Renal cortical epithelial cell (primary cell): ENCODE data around the gene ITM2C. TPM values are rescaled to one million over a fixed set of nuclear protein-coding genes. Genes with fewer than 3 reads are reported as not detected.

Experiments
- DNase-seq: peaks from one replicate; pipeline ENCODE4 v3.0.0-alpha.2; 2011; ENCODE audit warnings: low read depth
- total RNA-seq: library from RNA; depleted of rRNA; stranded (reverse); fragments of >200 nt; gene quantifications from 2 replicates; pipeline ENCODE4 v1.2.3, GENCODE V29; 2014

The ITM2C gene
- total RNA-seq, 1 donor from 2014 or later, result 85.7 TPM

DNA sequence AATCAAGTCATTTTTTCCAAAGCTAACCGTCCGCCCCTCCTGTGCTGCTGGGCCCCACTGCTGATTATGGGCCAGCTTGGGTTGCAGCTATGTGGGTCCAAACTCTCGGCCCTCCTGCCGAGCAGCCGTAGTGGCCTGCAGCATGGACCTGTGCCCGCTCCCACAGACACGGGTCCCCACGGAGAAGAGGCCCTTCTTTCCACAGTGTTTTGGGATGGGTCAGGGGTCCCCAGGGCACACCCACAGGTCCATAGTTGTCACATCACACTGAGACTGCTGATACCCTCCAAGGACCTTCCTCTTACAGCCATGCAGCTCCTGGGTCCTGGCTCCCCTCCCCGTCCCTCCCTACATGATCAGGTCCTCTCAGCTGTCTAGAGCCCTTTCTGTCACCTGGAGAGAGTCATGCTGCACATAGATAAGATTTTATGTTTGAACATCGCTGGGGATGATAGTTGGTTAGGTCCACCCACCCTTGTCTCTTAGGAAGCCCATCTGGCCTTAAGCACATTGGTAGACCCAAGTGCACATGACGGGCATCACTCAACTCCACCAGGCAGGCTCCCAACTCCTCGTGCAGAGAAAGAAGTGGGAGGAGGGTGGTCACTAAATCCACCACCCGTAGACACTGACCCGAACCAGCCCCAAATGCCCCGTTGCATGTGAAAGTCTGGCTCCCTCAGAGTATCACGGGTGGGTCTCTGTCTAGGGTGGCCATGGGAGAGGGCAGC, 42.8 kb downstream of the ITM2C start:
- DNase-seq, result no peak

- DNase-seq, result no peak
Measured at GRCh38 chr2:230908092-230908594, 43.4 kb downstream of the ITM2C start.

GRCh38 chr2:230908595-230909191, 44.0 kb downstream of the ITM2C start:
- peak; percentile 96 for DNase-seq

- DNase-seq, result no peak
Measured at GRCh38 chr2:230909841-230910545, 45.3 kb downstream of the ITM2C start.

GRCh38 chr2:230910546-230911177, 45.9 kb downstream of the ITM2C start:
- DNase-seq, result no peak

- DNase-seq, result no peak
Measured at GRCh38 chr2:230912046-230912445, 47.3 kb downstream of the ITM2C start.

DNA sequence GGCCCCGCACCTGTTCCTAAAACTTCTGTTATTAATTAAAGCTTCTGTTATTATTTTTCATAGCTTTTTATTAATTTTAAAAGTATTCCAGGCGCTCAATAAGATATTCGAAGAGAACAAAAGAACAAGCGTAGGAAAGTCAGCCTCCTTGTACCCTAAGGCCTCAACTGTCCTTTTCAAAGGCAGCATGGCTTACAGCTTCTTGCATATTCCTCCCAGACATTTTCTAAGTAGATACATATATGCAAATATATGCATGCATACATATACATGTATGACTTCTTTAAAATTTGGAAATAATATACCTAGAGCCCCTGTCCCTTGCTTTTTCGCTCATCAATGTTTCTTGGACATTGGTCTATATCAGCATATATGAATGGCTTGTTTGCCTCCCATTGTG, 48.0 kb downstream of the ITM2C start:
- DNase-seq, result no peak

DNA sequence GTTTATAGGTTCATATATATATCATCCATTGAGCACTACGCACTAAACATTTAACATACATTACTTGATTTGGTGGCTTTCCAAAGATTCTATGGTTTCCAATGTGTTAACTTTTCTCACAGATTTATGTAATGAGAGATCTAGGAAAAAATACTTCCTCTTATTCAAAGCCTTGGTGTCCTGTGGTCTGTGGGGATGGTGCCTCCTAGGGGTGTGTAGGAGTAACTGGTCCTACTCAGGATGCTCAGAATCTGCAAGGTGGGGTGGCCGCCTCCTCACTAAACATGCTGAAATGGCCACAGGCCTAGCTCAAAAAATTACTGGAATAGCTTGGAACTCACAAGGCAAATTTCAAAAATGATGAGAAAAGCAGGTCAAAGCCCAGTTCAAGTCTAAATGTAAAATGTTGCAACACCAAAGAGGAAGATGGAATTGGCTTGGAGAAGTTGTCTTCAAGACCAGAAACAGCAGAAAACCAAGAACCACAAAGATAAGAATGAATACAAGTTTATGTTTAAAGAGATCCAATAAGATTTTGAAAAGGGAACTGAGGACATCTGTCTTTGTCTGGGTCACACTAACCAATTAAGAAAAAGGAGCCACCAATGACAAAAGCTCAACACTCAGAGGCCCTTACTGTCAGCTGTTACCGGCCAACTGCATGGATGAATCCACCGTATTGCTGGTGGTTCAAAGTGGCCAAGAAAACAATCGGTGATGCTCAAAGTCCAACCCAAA, 48.8 kb downstream of the ITM2C start:
- DNase-seq, result peak; percentile 43

DNA sequence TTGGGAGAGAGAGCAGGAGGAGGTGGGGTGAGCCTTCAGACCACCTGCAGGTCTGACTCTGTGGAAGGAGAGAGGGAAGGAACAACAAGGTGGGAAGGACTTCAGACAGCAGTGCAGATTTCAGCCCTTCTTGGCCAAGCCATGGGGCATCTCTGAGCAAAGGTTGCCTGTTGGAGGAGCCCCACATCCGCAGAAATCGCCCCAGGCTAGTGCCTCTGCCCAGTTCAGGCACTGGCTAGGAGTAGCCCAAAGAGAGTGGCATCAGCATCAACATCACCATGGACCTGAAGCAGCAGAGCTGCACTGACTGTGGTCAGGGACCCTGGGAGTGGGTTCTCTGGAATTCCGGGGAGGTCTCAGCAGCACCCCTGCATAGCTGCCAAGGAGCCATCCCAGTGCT, 50.1 kb downstream of the ITM2C start:
- no peak for DNase-seq

GRCh38 chr2:230915319-230915718, 50.6 kb downstream of the ITM2C start:
- DNase-seq, result no peak

GRCh38 chr2:230916218-230916617, 51.5 kb downstream of the ITM2C start:
- DNase-seq, result no peak

- no peak for DNase-seq
Measured at GRCh38 chr2:230919240-230919639, 54.5 kb downstream of the ITM2C start.

GRCh38 chr2:230919681-230920080, 54.9 kb downstream of the ITM2C start:
- no peak for DNase-seq

GRCh38 chr2:230920167-230920566, 55.4 kb downstream of the ITM2C start:
- DNase-seq, result no peak

GRCh38 chr2:230921806-230922595, 57.3 kb downstream of the ITM2C start:
- no peak for DNase-seq

- no peak for DNase-seq
Measured at GRCh38 chr2:230922951-230923717, 58.4 kb downstream of the ITM2C start.

DNA sequence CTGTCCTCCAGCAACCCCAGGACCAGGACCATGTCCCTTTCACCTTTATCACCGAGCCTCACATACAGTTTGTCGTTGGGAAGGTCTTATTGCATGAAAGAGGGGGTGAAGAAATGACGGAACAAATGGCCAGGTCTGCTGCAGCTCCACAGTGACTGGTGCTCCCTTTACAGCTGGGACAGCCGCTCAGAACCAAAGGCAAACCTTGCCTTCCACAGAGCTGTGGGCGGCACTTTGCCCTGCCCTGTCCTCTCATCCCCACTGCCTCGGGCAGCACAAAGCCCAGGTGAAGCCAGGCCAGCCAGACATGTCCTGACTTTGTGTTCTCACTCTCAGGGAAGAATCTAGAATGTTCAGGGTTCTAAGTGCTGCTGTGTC, 59.3 kb downstream of the ITM2C start:
- DNase-seq, result no peak

- no peak for DNase-seq
Measured at GRCh38 chr2:230924470-230925341, 60.0 kb downstream of the ITM2C start, which contains the start of gene GPR55. Gene GPR55 (minus strand): TSS chr2:230925242. CDS start chr2:230910962, 14,280 bp downstream.

- DNase-seq, result no peak
Measured at GRCh38 chr2:230925443-230925878, 60.7 kb downstream of the ITM2C start.
